Kidney epithelial cell (primary cell): ENCODE results near the gene GTF2IRD1. TPM values are rescaled to one million over a fixed set of nuclear protein-coding genes. Genes with fewer than 3 reads are reported as not detected.
"Not testable (repeated sequence)": the region's sequence is repeated elsewhere in the genome, so short reads cannot be mapped to it uniquely, and the experiment has no call there.

Experiments
- DNase-seq: peaks from one replicate; pipeline ENCODE4 v3.0.0-alpha.2; 2010; ENCODE audit warnings: low read depth
- H3K27me3 ChIP-seq: 2 replicates; pipeline ENCODE4 v1.6.0; 2011; ENCODE audit warnings: low read length; ENCODE audit not compliant: control insufficient read depth, insufficient read depth
- H3K36me3 ChIP-seq: 2 replicates; pipeline ENCODE4 v1.5.1; 2011; ENCODE audit warnings: low read length; ENCODE audit not compliant: control insufficient read depth, insufficient read depth
- H3K4me3 ChIP-seq: 2 replicates; pipeline ENCODE4 v1.5.1; 2011; ENCODE audit warnings: low read depth, mild to moderate bottlenecking, control low read depth, low read length
- CTCF ChIP-seq: IDR thresholded peaks from 2 replicates; pipeline ENCODE4 v1.5.1; 2011; ENCODE audit warnings: mild to moderate bottlenecking, moderate library complexity, low read length, control low read depth, inconsistent platforms; ENCODE audit not compliant: insufficient read depth, poor library complexity, severe bottlenecking
- total RNA-seq: library from RNA; depleted of rRNA; stranded (reverse); fragments of >200 nt; gene quantifications from 2 replicates; pipeline ENCODE4 v1.2.3, GENCODE V29; 2015

The GTF2IRD1 gene
- total RNA-seq, 1 donor from 2014 or later: 36.8 TPM

- DNase-seq: no peak
- TF ChIP-seq CTCF: no peak
- H3K36me3 ChIP-seq: peaks cover 1% of the 10 kb centered on the region
- H3K4me3 ChIP-seq: no peak overlapping the region
- H3K27me3 ChIP-seq: no peaks in the 10 kb centered on the region
These were observed 44.1 kb upstream of the GTF2IRD1 start for GRCh38 chr7:74409571-74409970.

- TF ChIP-seq CTCF: no peak
- no peak for DNase-seq
- Histone ChIP-seq H3K4me3 (no peak overlapping the region), H3K36me3 (no peaks in the 10 kb centered on the region), H3K27me3 (no peaks in the 10 kb centered on the region)
These were observed 42.9 kb upstream of the GTF2IRD1 start for GRCh38 chr7:74410772-74411171.

GRCh38 chr7:74411571-74411970 is 42.1 kb upstream of the GTF2IRD1 start:
- not testable (repeated sequence) for DNase-seq, H3K27me3 ChIP-seq, H3K4me3 ChIP-seq, H3K36me3 ChIP-seq

GRCh38 chr7:74412056-74412455 is 41.6 kb upstream of the GTF2IRD1 start:
- no peaks in the 10 kb centered on the region for H3K27me3 ChIP-seq
- no peak for TF ChIP-seq CTCF
- H3K4me3 ChIP-seq: no peak overlapping the region
- no peaks in the 10 kb centered on the region for H3K36me3 ChIP-seq
- no peak for DNase-seq

- H3K27me3 ChIP-seq: no peaks in the 10 kb centered on the region
- DNase-seq: no peak
- H3K4me3 ChIP-seq: no peak overlapping the region
- TF ChIP-seq CTCF: no peak
- no peaks in the 10 kb centered on the region for H3K36me3 ChIP-seq
These were observed 41.1 kb upstream of the GTF2IRD1 start for GRCh38 chr7:74412603-74413002.

- not testable (repeated sequence) for DNase-seq, H3K4me3 ChIP-seq, H3K36me3 ChIP-seq, H3K27me3 ChIP-seq
These were observed 38.9 kb upstream of the GTF2IRD1 start for GRCh38 chr7:74414595-74415333.

GRCh38 chr7:74417419-74417971 is 36.2 kb upstream of the GTF2IRD1 start:
- peak; percentile 97 for TF ChIP-seq CTCF
- no peak overlapping the region for H3K4me3 ChIP-seq
- H3K27me3 ChIP-seq: no peaks in the 10 kb centered on the region
- no peaks in the 10 kb centered on the region for H3K36me3 ChIP-seq
- no peak for DNase-seq
